PC-9 (cell line): ENCODE results near the gene NUDT16L1.

ENCODE experiments used
- CTCF ChIP-seq: fragments of 200-600 bp; sonication (generic); conservative IDR thresholded peaks from 2 replicates; pipeline ENCODE4 v1.6.1; 2017; ENCODE audit warnings: mixed run types, antibody characterized with exemption, mild to moderate bottlenecking, moderate library complexity
- EZH2 ChIP-seq: fragments of 200-600 bp; sonication (generic); IDR thresholded peaks from 2 replicates; pipeline ENCODE4 v1.8.0; 2017; ENCODE audit warnings: antibody characterized with exemption, low read depth

- TF ChIP-seq CTCF (no peak), EZH2 (no peak)
These were observed 1.5 kb upstream of the NUDT16L1 start for GRCh38 chr16:4691666-4692412.
